Common myeloid progenitor, CD34-positive (primary cell): Measurements from ENCODE around the gene FUCA1.
"Not testable (repeated sequence)": the region's sequence is repeated elsewhere in the genome, so short reads cannot be mapped to it uniquely, and the experiment has no call there.

Experiments
- CTCF ChIA-PET: fragments of 350-600 bp; sonication (Branson Sonifier 250); formaldehyde crosslinking; loops from one replicate; lab custom pipeline; 2021; ENCODE audit warnings: antibody characterized with exemption; lab: Charles Lee
- POLR2A ChIA-PET: fragments of 350-600 bp; sonication (Branson Sonifier 250); formaldehyde crosslinking; loops from one replicate; lab custom pipeline; 2021; ENCODE audit warnings: antibody characterized with exemption; lab: Charles Lee
- DNase-seq, 3 donors: peaks; one replicate each; pipeline versions ENCODE4 v3.0.0 to v3.0.0-alpha.2; 2013
- H3K27ac ChIP-seq, 2 experiments: 1 replicate in 1 of 2; 2 replicates in 1 of 2; pipeline ENCODE4 v1.7.0; 2013; ENCODE audit warnings: inconsistent platforms in 2 of 2, low read length in 2 of 2, mild to moderate bottlenecking in 2 of 2, low read depth in 1 of 2, moderate library complexity in 1 of 2; ENCODE audit not compliant: severe bottlenecking in 2 of 2, insufficient read depth in 1 of 2, poor library complexity in 1 of 2
- H3K27me3 ChIP-seq, 5 experiments: replicated peaks in 2 of 5; 1 replicate in 3 of 5; 2 replicates in 2 of 5; pipeline versions ENCODE4 v1.6.1 to v1.7.0; 2013; ENCODE audit warnings: low read length in 4 of 5, mild to moderate bottlenecking in 2 of 5, moderate library complexity in 2 of 5, inconsistent platforms in 1 of 5; ENCODE audit not compliant: insufficient read depth in 5 of 5, control insufficient read depth in 4 of 5
- H3K36me3 ChIP-seq, 4 experiments: 1 replicate in 2 of 4; 2 replicates in 2 of 4; pipeline versions ENCODE4 v1.6.1 to v1.7.0; 2013; ENCODE audit warnings: low read length in 3 of 4, control low read depth in 1 of 4, mild to moderate bottlenecking in 1 of 4; ENCODE audit not compliant: control insufficient read depth in 4 of 4, insufficient read depth in 4 of 4
- H3K4me1 ChIP-seq, 4 experiments: 1 replicate in 3 of 4; 2 replicates in 1 of 4; pipeline versions ENCODE4 v1.6.1 to v1.7.1; 2013; ENCODE audit warnings: low read length in 3 of 4, mild to moderate bottlenecking in 3 of 4, control low read depth in 1 of 4, inconsistent platforms in 1 of 4, moderate library complexity in 1 of 4; ENCODE audit not compliant: control insufficient read depth in 4 of 4, insufficient read depth in 4 of 4; ENCODE audit errors: control extremely low read depth in 1 of 4
- H3K4me3 ChIP-seq, 7 experiments: 1 replicate in 4 of 7; 2 replicates in 3 of 7; pipeline versions ENCODE4 v1.5.1 to v1.7.0; 2013; ENCODE audit warnings: mild to moderate bottlenecking in 7 of 7, low read length in 6 of 7, moderate library complexity in 6 of 7, inconsistent platforms in 2 of 7, low read depth in 2 of 7, control low read depth in 1 of 7; ENCODE audit not compliant: insufficient read depth in 4 of 7, control insufficient read depth in 1 of 7; ENCODE audit errors: extremely low read depth in 1 of 7
- H3K9me3 ChIP-seq, 5 experiments: 1 replicate in 4 of 5; 2 replicates in 1 of 5; pipeline versions ENCODE4 v1.6.1 to v1.7.1; 2013; ENCODE audit warnings: low read length in 4 of 5, mild to moderate bottlenecking in 2 of 5, inconsistent platforms in 1 of 5, low read depth in 1 of 5, moderate library complexity in 1 of 5; ENCODE audit not compliant: control insufficient read depth in 4 of 5, insufficient read depth in 2 of 5; ENCODE audit errors: control extremely low read depth in 1 of 5
- WGBS: methylation state at CpG from one replicate; pipeline ENCODE4 v1.1.5; 2013; ENCODE audit not compliant: insufficient coverage; 5-methylcytosine and 5-hydroxymethylcytosine counted together

The FUCA1 gene

DNA sequence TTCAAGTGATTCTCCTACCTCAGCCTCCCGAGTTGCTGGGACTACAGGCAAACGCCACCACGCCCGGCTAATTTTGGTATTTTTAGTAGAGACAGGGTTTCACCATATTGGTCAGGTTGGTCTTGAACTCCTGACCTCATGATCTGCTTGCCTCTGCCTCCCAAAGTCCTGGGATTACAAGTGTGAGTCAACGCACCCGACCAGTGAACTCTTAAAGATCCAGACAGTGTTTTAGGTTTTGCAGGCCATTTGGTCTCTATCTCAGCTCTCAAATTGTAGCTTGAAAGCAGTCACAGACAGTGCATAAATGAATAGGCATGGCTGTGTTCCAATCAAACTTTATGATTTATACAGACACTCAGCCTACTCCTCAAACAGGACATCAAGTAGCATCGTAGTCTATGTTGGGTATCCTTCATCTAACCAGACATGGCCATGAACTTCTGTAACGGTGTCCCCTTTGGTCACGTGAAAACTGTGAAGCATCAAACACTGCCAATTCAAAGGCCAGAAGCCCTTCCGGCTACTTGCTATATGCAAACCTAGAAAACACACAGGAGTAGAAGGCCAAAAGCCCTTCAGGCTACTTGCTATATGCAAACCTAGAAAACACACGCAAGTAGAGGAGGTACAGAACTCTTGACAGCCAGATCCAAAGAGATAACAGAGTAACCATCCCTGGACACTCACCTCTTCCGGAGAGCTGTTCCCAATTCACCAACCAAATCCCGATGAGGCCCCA is 3.1 kb downstream of the FUCA1 start:
- Histone ChIP-seq H3K4me1 (peaks cover 15 to 44% (median 29%) of the 10 kb centered on the region in 4 experiments), H3K4me3 (no peak overlapping the region), H3K9me3 (no peaks in the 10 kb centered on the region), H3K36me3 (peaks cover 12 to 26% (median 18%) of the 10 kb centered on the region in 4 experiments), H3K27ac (no peak overlapping the region), H3K27me3 (no peaks in the 10 kb centered on the region)
- POLR2A ChIA-PET: interaction anchor here (0.6 kb wide), 1 partner anchor 35 kb away, joined by 3 read pairs; no protein-coding TSS in a partner anchor
- CTCF ChIA-PET: interaction anchor here (1.1 to 9.2 kb wide), 5 partner anchors 16 to 343 kb away, joined by 3 to 68 read pairs (median 5); no protein-coding TSS in a partner anchor
- WGBS: 96% methylated on average over 10 of the region's 13 CpGs
- DNase-seq: no peak

DNA sequence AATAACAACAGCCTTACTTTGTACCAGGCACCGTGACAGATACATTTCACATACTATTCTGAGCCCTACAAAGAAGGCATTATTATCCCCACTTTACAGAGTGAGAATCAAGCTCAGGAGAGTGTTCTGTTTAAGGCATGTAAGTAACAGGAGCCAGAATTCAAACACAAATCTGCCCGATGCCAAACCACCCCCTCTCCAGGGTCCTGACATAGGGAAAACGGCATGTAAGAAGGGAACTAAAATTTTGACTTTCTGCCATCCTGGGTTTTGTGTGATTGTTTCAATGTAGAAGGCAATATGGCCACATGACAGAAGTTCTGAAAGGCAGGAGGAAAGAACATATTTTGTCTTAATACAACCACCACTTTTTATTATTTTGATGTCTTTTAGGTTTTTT is 5.5 kb downstream of the FUCA1 start:
- H3K27me3 ChIP-seq: no peaks in the 10 kb centered on the region
- no peak overlapping the region for H3K27ac ChIP-seq
- H3K4me3 ChIP-seq: no peak overlapping the region
- peaks cover 11 to 25% (median 16%) of the 10 kb centered on the region in 4 experiments for H3K4me1 ChIP-seq
- no peak for DNase-seq
- POLR2A ChIA-PET: interaction anchor here (0.6 kb wide), 1 partner anchor 323 kb away, joined by 5 read pairs; no protein-coding TSS in a partner anchor
- peaks cover 14 to 38% (median 23%) of the 10 kb centered on the region in 4 experiments for H3K36me3 ChIP-seq
- H3K9me3 ChIP-seq: no peaks in the 10 kb centered on the region
- WGBS: no CpG with 5 or more reads among the region's 3 CpGs
- CTCF ChIA-PET: no interaction called here

GRCh38 chr1:23854568-23854967 is 13.5 kb downstream of the FUCA1 start:
- peak in 2 of 3 donors; percentile 9 to 24 for DNase-seq
- POLR2A ChIA-PET: no interaction called here
- 85% methylated on average over 2 of the region's 2 CpGs for WGBS
- Histone ChIP-seq H3K27me3 (no peaks in the 10 kb centered on the region), H3K9me3 (no peaks in the 10 kb centered on the region), H3K4me1 (no peaks in the 10 kb centered on the region), H3K27ac (no peak overlapping the region), H3K4me3 (no peak overlapping the region), H3K36me3 (peaks cover 0 to 20% (median 5%) of the 10 kb centered on the region in 4 experiments)
- CTCF ChIA-PET: interaction anchor here (0.7 to 2.1 kb wide), 7 partner anchors 9 to 51 kb away, joined by 3 to 8 read pairs (median 5); partner anchors contain the start of gene HMGCL

DNA sequence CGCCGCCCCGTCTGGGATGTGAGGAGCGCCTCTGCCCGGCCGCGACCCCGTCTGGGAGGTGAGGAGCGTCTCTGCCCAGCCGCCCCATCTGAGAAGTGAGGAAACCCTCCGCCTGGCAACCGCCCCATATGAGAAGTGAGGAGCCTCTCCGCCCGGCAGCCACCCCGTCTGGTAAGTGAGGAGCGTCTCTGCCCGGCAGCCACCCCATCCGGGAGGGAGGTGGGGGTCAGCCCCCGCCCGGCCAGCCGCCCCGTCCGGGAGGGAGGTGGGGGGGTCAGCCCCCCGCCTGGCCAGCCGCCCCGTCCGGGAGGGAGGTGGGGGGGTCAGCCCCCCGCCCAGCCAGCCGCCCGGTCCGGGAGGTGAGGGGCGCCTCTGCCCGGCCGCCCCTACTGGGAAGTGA is 15.0 kb downstream of the FUCA1 start:
- H3K27ac ChIP-seq, POLR2A ChIA-PET, H3K27me3 ChIP-seq, H3K4me1 ChIP-seq, H3K9me3 ChIP-seq, H3K4me3 ChIP-seq, CTCF ChIA-PET, DNase-seq: not testable (repeated sequence)
- 100% methylated on average over 5 of the region's 34 CpGs for WGBS
- H3K36me3 ChIP-seq: peaks cover 2 to 20% (median 5%) of the 10 kb centered on the region in 4 experiments

DNA sequence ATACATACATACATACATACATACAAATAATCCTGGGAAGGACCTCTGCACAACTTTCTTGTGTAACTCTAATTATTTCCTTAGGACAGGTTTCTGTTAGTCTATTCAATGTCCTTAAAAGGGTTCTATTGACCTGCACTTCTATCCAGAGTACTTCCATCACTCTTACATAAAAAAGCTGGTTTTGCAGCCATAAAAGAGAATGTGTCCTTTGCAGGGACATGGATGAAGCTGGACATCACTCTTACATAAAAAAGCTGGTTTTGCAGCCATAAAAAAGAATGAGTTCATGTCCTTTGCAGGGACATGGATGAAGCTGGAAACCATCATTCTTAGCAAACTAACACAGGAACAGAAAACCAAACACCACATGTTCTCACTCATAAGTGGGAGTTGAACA is 16.7 kb downstream of the FUCA1 start:
- H3K9me3 ChIP-seq: peaks cover 0 to 10% (median 5%) of the 10 kb centered on the region in 5 experiments
- H3K36me3 ChIP-seq: peaks cover 9 to 33% (median 11%) of the 10 kb centered on the region in 4 experiments
- CTCF ChIA-PET: interaction anchor here (0.9 to 2.3 kb wide), 2 partner anchors 27 to 41 kb away, joined by 3 to 15 read pairs; no protein-coding TSS in a partner anchor
- POLR2A ChIA-PET, H3K4me3 ChIP-seq, H3K4me1 ChIP-seq, H3K27me3 ChIP-seq, DNase-seq, H3K27ac ChIP-seq: not testable (repeated sequence)

DNA sequence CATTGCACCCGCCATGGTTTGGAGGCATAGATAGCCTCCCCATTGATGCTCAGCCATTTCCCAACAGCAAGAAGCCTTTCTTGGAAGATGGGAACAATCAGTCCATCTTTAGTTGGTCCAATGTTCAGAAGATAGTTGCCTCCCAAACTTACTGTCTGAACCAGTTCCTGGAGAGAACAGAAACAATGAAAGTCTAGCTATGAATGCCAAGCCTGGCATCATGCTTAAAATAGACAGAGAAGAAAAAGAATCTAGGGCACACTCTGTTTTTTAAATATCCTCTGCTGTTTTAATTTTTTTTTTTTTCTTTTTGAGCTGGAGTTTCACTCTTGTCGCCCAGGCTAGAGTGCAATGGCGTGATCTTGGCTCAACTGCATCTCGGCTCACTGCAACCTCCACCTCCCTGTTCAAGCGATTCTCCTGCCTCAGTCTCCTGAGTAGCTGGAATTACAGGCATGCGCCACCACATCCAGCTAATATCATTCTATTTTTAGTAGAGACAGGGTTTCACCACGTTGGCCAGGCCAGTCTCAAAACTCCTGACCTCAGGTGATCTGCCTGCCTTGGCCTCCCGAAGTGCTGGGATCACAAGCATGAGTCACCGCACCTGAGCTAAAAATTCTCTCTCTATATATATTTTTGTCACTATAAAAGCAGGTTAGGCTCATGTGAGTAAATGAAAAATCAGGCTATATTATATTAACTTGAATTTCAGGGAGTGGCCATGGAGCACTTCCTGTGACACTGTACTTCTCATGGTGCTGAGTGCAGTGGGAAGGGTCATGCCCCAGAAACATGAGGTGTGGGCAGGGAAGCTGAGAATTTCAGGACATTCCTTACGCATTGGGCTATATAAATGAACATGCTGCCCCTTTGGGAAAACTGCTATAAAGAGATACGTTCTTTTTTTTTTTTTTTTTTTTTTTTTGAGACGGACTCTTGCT is 19.1 kb downstream of the FUCA1 start:
- Histone ChIP-seq H3K9me3 (peaks cover 0 to 10% (median 5%) of the 10 kb centered on the region in 5 experiments), H3K4me3 (no peak overlapping the region), H3K36me3 (peaks cover 9 to 35% (median 19%) of the 10 kb centered on the region in 4 experiments), H3K27ac (no peak overlapping the region), H3K4me1 (no peaks in the 10 kb centered on the region), H3K27me3 (no peaks in the 10 kb centered on the region)
- DNase-seq: no peak
- ChIA-PET CTCF (interaction anchor here (0.6 to 2.1 kb wide), 5 partner anchors 9 to 551 kb away, joined by 3 to 5 read pairs (median 4); no protein-coding TSS in a partner anchor), POLR2A (no interaction called here)
- 100% methylated on average over 2 of the region's 12 CpGs for WGBS
